SK-N-SH treated with all-trans-retinoic acid at 6 μM for 48 hours (cell line): ENCODE measurements around the gene SDK1.

Experiments used
- ATAC-seq: fragments of 200-7000 bp; cut with Tn5 transposase; 3 replicates; pipeline ENCODE4 v1.9.1; 2020; ENCODE audit warnings: mild to moderate bottlenecking, moderate library complexity
- ARNTL ChIP-seq: fragments of 450-650 bp; formaldehyde crosslinking; IDR thresholded peaks from 2 replicates; pipeline ENCODE4 v1.5.0; 2020; ENCODE audit warnings: low read depth, mild to moderate bottlenecking, moderate library complexity, borderline replicate concordance
- BACH2 ChIP-seq: fragments of 250-450 bp; sonication (Bioruptor Pico); IDR thresholded peaks from 2 replicates; pipeline ENCODE4 v1.9.0; 2021; ENCODE audit warnings: mild to moderate bottlenecking, borderline replicate concordance
- CSDC2 ChIP-seq: fragments of 250-450 bp; sonication (Bioruptor Pico); IDR thresholded peaks from 2 replicates; pipeline ENCODE4 v1.5.0; 2020; ENCODE audit warnings: mild to moderate bottlenecking, moderate library complexity
- ESRRG ChIP-seq: fragments of 250-450 bp; sonication (Bioruptor Pico); IDR thresholded peaks from 2 replicates; pipeline ENCODE4 v1.6.1; 2021; ENCODE audit warnings: mild to moderate bottlenecking
- GLIS3 ChIP-seq: fragments of 250-450 bp; sonication (Bioruptor Pico); IDR thresholded peaks from 2 replicates; pipeline ENCODE4 v1.5.0; 2020; ENCODE audit warnings: mild to moderate bottlenecking, moderate library complexity
- ISL1 ChIP-seq: fragments of 250-450 bp; sonication (Bioruptor Pico); IDR thresholded peaks from 2 replicates; pipeline ENCODE4 v2.1.2; 2022; ENCODE audit warnings: mild to moderate bottlenecking, moderate library complexity
- OSR1 ChIP-seq: fragments of 250-450 bp; sonication (Bioruptor Pico); IDR thresholded peaks from 2 replicates; pipeline ENCODE4 v1.8.0; 2022; ENCODE audit warnings: moderate library complexity, mild to moderate bottlenecking, inconsistent platforms
- POU6F1 ChIP-seq: fragments of 250-450 bp; sonication (Bioruptor Pico); IDR thresholded peaks from 2 replicates; pipeline ENCODE4 v1.8.0; 2021; ENCODE audit warnings: low read depth, mild to moderate bottlenecking, moderate library complexity, borderline replicate concordance
- PPARA ChIP-seq: fragments of 250-450 bp; sonication (Bioruptor Pico); IDR thresholded peaks from 2 replicates; pipeline ENCODE4 v1.5.0; 2020; ENCODE audit warnings: mild to moderate bottlenecking, borderline replicate concordance
- RARB ChIP-seq: fragments of 250-450 bp; sonication (Bioruptor Pico); IDR thresholded peaks from 2 replicates; pipeline ENCODE4 v1.8.0; 2021; ENCODE audit warnings: mild to moderate bottlenecking, moderate library complexity
- SNAI2 ChIP-seq: fragments of 250-450 bp; sonication (Bioruptor Pico); IDR thresholded peaks from 2 replicates; pipeline ENCODE4 v1.5.0; 2020; ENCODE audit warnings: mild to moderate bottlenecking, moderate library complexity
- TCF4 ChIP-seq: fragments of 250-450 bp; sonication (Bioruptor Pico); IDR thresholded peaks from 2 replicates; pipeline ENCODE4 v1.8.0; 2021; ENCODE audit warnings: mild to moderate bottlenecking, moderate library complexity, borderline replicate concordance
- TOX ChIP-seq: fragments of 250-450 bp; sonication (Bioruptor Pico); IDR thresholded peaks from 2 replicates; pipeline ENCODE4 v1.8.0; 2021; ENCODE audit warnings: mild to moderate bottlenecking, moderate library complexity, borderline replicate concordance
- ZFP3 ChIP-seq: fragments of 250-450 bp; sonication (Bioruptor Pico); IDR thresholded peaks from 2 replicates; pipeline ENCODE4 v1.5.0; 2020; ENCODE audit warnings: mild to moderate bottlenecking, moderate library complexity
- ZFP30 ChIP-seq: fragments of 450-650 bp; formaldehyde crosslinking; IDR thresholded peaks from 2 replicates; pipeline ENCODE4 v1.5.0; 2022; ENCODE audit warnings: mild to moderate bottlenecking, moderate library complexity
- ZNF565 ChIP-seq: fragments of 450-650 bp; formaldehyde crosslinking; conservative IDR thresholded peaks from 2 replicates; pipeline ENCODE4 v1.5.0; 2020; ENCODE audit warnings: low read depth, mild to moderate bottlenecking, moderate library complexity
- ZNF70 ChIP-seq: fragments of 450-650 bp; formaldehyde crosslinking; IDR thresholded peaks from 2 replicates; pipeline ENCODE4 v1.5.0; 2020; ENCODE audit warnings: mild to moderate bottlenecking, moderate library complexity
- ZNF8 ChIP-seq: fragments of 450-650 bp; formaldehyde crosslinking; IDR thresholded peaks from 2 replicates; pipeline ENCODE4 v1.5.0; 2020; ENCODE audit warnings: mild to moderate bottlenecking, moderate library complexity
- TF ChIP-seq, protein P1 (sequence below): fragments of 250-450 bp; sonication (Bioruptor Pico); IDR thresholded peaks from 2 replicates; pipeline ENCODE4 v1.8.0; 2020; ENCODE audit warnings: mild to moderate bottlenecking, moderate library complexity, borderline replicate concordance
- TF ChIP-seq, protein P2 (sequence below): fragments of 250-450 bp; sonication (Bioruptor Pico); IDR thresholded peaks from 2 replicates; pipeline ENCODE4 v1.5.1; 2020; ENCODE audit warnings: low read depth, mild to moderate bottlenecking, moderate library complexity
- TF ChIP-seq, protein P3 (sequence below): fragments of 250-450 bp; sonication (Bioruptor Pico); IDR thresholded peaks from 2 replicates; pipeline ENCODE4 v1.5.1; 2021; ENCODE audit warnings: mild to moderate bottlenecking, moderate library complexity
- TF ChIP-seq, protein P4 (sequence below): fragments of 250-450 bp; sonication (Bioruptor Pico); IDR thresholded peaks from 2 replicates; pipeline ENCODE4 v1.5.0; 2020; ENCODE audit warnings: mild to moderate bottlenecking, moderate library complexity

Gene SDK1

GRCh38 chr7:4000139-4000538, 699.1 kb downstream of the SDK1 start:
- ATAC-seq = no peak
- TF ChIP-seq, protein P1, sequence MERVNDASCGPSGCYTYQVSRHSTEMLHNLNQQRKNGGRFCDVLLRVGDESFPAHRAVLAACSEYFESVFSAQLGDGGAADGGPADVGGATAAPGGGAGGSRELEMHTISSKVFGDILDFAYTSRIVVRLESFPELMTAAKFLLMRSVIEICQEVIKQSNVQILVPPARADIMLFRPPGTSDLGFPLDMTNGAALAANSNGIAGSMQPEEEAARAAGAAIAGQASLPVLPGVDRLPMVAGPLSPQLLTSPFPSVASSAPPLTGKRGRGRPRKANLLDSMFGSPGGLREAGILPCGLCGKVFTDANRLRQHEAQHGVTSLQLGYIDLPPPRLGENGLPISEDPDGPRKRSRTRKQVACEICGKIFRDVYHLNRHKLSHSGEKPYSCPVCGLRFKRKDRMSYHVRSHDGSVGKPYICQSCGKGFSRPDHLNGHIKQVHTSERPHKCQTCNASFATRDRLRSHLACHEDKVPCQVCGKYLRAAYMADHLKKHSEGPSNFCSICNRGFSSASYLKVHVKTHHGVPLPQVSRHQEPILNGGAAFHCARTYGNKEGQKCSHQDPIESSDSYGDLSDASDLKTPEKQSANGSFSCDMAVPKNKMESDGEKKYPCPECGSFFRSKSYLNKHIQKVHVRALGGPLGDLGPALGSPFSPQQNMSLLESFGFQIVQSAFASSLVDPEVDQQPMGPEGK (CRISPR knock-in tag) = no peak
- TF ChIP-seq POU6F1 (CRISPR knock-in tag) (no peak), ZNF70 (CRISPR knock-in tag) (no peak), TOX (CRISPR knock-in tag) (no peak), ARNTL (CRISPR knock-in tag) (no peak), BACH2 (no peak), ZNF8 (CRISPR knock-in tag) (no peak), CSDC2 (no peak), ZFP30 (no peak), ZNF565 (CRISPR knock-in tag) (no peak), GLIS3 (CRISPR knock-in tag) (no peak), ESRRG (CRISPR knock-in tag) (no peak), SNAI2 (no peak)
- TF ChIP-seq, protein P2, sequence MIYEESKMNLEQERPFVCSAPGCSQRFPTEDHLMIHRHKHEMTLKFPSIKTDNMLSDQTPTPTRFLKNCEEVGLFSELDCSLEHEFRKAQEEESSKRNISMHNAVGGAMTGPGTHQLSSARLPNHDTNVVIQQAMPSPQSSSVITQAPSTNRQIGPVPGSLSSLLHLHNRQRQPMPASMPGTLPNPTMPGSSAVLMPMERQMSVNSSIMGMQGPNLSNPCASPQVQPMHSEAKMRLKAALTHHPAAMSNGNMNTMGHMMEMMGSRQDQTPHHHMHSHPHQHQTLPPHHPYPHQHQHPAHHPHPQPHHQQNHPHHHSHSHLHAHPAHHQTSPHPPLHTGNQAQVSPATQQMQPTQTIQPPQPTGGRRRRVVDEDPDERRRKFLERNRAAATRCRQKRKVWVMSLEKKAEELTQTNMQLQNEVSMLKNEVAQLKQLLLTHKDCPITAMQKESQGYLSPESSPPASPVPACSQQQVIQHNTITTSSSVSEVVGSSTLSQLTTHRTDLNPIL (CRISPR knock-in tag) = no peak
- TF ChIP-seq, protein P3, sequence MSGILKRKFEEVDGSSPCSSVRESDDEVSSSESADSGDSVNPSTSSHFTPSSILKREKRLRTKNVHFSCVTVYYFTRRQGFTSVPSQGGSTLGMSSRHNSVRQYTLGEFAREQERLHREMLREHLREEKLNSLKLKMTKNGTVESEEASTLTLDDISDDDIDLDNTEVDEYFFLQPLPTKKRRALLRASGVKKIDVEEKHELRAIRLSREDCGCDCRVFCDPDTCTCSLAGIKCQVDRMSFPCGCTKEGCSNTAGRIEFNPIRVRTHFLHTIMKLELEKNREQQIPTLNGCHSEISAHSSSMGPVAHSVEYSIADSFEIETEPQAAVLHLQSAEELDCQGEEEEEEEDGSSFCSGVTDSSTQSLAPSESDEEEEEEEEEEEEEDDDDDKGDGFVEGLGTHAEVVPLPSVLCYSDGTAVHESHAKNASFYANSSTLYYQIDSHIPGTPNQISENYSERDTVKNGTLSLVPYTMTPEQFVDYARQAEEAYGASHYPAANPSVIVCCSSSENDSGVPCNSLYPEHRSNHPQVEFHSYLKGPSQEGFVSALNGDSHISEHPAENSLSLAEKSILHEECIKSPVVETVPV (CRISPR knock-in tag) = no peak
- TF ChIP-seq, protein P4, sequence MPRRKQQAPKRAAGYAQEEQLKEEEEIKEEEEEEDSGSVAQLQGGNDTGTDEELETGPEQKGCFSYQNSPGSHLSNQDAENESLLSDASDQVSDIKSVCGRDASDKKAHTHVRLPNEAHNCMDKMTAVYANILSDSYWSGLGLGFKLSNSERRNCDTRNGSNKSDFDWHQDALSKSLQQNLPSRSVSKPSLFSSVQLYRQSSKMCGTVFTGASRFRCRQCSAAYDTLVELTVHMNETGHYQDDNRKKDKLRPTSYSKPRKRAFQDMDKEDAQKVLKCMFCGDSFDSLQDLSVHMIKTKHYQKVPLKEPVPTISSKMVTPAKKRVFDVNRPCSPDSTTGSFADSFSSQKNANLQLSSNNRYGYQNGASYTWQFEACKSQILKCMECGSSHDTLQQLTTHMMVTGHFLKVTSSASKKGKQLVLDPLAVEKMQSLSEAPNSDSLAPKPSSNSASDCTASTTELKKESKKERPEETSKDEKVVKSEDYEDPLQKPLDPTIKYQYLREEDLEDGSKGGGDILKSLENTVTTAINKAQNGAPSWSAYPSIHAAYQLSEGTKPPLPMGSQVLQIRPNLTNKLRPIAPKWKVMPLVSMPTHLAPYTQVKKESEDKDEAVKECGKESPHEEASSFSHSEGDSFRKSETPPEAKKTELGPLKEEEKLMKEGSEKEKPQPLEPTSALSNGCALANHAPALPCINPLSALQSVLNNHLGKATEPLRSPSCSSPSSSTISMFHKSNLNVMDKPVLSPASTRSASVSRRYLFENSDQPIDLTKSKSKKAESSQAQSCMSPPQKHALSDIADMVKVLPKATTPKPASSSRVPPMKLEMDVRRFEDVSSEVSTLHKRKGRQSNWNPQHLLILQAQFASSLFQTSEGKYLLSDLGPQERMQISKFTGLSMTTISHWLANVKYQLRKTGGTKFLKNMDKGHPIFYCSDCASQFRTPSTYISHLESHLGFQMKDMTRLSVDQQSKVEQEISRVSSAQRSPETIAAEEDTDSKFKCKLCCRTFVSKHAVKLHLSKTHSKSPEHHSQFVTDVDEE (CRISPR knock-in tag) = no peak

GRCh38 chr7:4000934-4001333, 699.9 kb downstream of the SDK1 start:
- ATAC-seq = no peak
- TF ChIP-seq GLIS3 (CRISPR knock-in tag) = no peak
- no peak for TF ChIP-seq TCF4 (CRISPR knock-in tag)
- no peak for TF ChIP-seq OSR1 (CRISPR knock-in tag)
- no peak for TF ChIP-seq ZFP3
- TF ChIP-seq, protein P2 (CRISPR knock-in tag) = no peak

DNA sequence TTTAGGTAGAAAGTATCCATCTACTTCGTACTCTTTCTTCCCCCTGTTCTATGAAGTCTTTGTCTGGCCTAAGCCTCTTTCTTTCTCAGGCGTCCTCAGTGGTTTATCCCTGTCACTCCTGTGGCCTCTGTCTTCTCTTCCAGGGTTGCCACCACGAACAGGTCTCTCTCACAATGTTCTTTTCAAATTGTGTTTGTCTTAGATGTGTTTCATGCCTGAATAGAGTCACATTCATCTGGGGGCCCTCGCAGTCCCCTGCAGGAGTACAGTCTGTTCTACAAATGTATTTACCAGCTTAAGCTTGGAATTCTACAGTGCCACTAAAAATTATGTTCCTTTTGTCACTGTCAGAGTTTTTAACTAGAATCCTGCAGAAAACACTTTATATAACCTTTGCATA, 700.7 kb downstream of the SDK1 start:
- no peak for ATAC-seq
- TF ChIP-seq ISL1 (CRISPR knock-in tag) = no peak
- TF ChIP-seq POU6F1 (CRISPR knock-in tag) = no peak
- no peak for TF ChIP-seq RARB
- no peak for TF ChIP-seq ESRRG (CRISPR knock-in tag)
- TF ChIP-seq, protein P2 (CRISPR knock-in tag) = no peak
- TF ChIP-seq CSDC2 = no peak
- TF ChIP-seq ARNTL (CRISPR knock-in tag) = no peak
- TF ChIP-seq ZNF565 (CRISPR knock-in tag) = no peak
- TF ChIP-seq ZNF70 (CRISPR knock-in tag) = no peak
- TF ChIP-seq, protein P1 (CRISPR knock-in tag) = no peak
- no peak for TF ChIP-seq OSR1 (CRISPR knock-in tag)
- TF ChIP-seq ZNF8 (CRISPR knock-in tag) = no peak
- TF ChIP-seq PPARA (CRISPR knock-in tag) = no peak
